Stimulated activated CD4-positive, alpha-beta T cell treated with anti-CD3 and anti-CD28 coated beads, Interleukin-1b, Interleukin-23, amount 100 ng/mL, for 24 hours (primary cell): ENCODE results near the gene CTDSP2.
"Not testable (repeated sequence)": the region's sequence is repeated elsewhere in the genome, so short reads cannot be mapped to it uniquely, and the experiment has no call there.

Experiments
- DNase-seq, 4 experiments: peaks; one replicate each; pipeline ENCODE4 v3.0.0-alpha.2; 2020; ENCODE audit warnings: low read depth in 4 of 4, low spot score in 1 of 4

Gene CTDSP2, protein sequence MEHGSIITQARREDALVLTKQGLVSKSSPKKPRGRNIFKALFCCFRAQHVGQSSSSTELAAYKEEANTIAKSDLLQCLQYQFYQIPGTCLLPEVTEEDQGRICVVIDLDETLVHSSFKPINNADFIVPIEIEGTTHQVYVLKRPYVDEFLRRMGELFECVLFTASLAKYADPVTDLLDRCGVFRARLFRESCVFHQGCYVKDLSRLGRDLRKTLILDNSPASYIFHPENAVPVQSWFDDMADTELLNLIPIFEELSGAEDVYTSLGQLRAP

DNA sequence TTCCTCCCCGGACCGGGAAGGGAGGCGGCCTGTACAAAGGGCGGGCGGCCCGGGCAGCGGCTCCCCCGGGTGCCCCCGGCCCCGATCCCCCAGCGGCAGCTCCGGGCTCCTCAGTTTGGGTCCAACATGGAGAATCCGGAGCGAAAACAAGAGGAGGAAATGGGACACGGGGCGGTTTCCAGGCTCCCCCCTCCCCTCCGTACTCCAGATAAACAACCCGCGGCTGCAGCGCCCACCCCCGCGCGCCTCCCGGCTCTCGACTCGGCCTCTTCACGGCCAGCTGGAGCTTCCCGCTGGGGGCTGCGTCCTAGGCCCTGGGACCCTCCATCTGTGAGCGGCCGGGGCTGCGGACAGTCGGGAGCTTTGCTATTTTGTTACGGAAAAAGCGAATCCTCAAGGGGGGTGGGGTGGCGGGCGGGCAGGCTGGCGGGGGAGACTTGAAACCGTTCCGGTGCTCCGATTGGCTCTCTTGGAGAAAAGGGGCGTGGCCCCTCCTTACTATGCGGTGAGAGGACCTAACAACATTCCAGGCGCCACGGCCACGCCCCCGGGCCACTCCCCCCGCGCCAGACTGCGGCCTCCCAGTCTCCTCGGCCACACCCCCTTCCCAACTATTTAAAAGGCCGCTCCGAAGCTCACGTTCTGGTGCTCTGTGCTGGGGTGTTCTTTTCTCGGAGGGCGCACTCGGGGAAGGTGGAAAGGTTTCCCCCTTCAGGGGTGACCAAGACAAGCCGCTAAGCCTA, at the start of gene CTDSP2:
Gene CTDSP2, minus strand, starts transcription at position 153 of the 743 bp plus-strand sequence. CDS start 294 bp downstream, outside the sequence.
- DNase-seq = peak; percentile 69 to 96 (median 80)

DNA sequence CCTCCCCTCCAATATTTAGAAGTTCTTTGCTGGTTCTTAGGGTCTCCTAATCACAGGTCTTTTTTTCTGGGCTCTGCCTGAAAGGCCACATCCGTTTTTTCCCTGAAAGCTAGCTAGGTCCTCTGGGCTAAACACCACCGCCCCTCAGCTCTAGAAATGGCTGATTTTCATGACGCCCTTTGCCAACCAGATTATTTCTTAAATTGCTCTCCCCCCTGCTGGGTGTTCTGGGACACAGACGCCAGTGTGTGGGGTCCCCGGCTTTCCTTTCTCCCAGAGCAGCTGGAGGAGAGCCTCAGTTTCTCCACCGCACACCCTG, 49.5 kb upstream of the CTDSP2 start:
- no peak for DNase-seq

DNA sequence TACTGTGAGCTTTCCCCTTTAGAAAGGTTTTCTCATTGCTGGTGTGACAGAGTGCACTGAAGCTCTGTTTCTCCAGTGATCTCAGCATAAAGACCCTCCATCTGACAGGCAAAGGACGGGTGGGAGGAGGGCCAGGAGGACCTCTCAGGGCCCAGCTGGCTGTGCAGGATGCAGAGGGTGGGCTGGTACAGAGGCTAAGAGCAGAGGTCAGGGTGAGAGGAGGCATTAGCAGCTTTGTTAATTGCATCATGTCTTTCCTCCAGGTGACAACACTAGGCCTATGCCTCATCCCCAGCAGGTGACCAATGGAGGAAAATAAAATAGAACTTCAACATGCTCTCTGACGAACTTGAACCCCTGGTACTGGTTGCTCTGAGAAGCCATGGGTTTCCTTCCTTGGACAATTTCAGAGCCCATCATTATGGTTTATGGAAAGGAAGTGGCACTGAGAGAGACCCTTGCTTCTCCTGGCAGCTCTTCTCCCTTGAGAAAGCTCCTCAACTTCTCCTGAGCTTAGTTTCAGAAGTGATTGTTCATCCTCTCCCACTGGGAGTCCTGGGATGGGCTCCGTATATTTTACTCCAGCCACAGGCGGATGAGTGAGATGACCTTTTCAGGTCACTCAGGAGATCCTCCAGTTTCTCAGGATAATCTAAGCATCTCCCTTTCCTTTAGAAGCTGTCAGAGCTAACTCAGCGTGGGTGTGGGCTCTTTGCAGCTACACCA, 49.0 kb upstream of the CTDSP2 start:
- DNase-seq = no peak

DNA sequence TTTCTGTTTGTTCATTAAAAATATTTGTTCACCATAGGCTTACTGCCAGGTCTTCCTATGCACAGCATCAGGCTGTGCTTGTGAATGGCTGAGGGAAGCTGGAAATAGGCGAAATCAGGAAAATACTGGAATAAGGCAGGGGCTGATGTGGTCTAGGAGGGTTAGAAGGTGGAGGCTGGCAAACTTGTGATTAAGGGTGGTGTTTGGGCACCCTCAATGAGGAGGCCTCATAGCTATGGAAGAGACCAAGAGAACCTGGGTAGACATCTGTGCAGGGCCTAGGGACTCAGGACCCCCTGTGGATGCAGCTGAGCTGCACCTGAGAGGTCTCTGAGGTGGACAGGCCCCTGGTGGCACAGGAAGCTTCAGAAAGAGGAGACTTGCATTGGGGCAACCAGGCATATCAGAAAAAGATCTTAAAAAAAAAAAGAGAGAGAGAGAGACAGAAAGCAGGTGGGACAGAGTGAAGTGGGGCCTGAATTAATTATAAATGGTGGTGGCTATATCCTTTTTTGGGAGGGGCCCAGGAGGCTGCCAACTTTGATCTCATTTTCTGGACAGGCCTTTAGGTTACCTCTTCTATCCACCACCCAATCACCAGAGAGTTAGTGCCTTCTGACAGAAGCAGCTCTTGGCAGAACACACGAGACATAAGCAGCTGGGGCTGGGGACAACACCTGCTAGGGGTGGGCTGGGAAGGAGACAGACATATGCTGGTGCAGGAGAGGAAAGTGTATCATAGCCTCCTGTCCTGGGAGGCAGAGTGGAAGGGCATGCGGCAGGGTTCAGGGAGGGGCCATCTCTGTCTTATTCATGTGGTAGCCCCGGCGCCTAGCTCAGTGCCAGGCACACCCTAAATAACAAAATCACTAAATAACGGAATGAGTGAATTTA, 48.1 kb upstream of the CTDSP2 start:
- no peak for DNase-seq

DNA sequence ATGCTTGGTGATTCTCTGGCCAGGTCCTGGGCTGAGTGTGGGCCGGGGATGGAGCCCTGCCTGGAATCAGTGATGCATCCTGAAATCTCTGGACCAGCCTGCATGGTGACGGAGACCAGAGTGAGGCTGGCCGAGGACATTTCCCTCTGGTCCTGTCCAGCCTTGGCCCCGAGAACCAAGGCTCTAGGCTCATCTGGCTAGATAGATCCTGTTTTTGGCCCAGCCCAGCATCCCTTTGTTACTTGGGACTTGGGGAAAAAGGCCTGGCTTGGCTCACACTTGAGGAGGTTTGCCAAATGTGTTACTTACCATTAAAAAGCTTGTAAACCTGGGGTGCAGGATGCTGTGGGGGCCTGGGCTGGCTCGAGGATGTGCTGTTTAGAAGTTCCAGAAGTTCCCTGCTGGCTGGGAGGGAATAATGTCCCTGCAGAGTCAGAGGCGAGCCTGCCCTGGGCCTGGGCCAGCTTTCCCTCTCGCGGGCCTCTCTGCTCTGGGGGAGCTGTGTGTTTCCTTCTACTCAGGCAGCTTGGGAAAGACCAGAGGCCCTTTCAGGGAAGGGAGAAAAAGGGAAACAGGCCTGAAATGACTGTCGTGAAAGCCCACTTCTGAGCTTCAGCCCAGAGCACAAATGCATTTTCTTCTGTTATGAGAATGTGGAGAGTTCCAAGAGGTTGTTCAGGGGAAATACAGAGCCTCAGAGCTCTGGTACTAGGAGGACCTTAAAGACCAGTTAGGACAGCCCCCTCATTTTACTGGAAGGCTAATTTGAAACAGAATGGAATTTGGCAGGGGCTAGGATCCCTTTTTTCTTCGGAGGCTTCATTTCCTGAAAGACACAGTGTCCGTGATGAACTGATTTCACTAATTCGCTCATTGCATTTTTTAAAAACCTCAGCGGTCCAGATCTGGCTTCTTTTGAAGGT, 47.2 kb upstream of the CTDSP2 start:
- no peak for DNase-seq

DNA sequence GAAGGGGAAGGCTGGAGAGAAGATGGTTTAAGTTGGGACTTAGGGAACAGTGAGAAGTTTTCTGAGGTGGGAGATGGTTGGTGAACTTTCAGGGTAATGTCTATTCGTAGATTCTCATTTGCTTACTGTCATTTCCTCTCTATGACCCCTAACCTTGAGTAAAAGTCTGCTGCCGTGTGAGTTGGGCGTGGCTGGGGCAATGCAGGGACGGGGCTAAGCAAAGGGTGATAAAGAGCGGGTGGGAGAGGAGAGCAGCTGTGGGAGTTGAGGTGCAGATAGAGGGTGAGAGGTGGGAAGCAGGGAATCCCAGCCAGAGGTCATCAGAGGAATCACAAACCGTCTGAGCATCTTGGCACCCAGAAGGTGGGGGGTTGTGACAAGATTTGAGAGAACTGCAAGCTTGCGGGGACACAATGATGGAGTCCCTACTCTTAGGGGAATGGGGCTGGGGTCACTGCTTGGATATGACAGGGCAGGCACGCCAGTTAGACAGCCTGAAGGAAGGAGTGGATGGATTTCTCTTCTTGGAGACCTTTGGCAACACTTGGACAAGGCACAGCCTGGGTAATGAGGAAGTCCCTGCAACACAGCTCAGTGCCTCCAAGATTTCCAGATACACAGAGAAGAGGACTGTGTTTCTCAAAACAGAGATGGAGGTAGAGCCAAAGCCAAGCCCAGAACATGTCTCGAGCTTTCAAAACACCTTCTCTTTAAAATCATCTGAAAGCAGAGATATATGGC, 45.9 kb upstream of the CTDSP2 start:
- no peak for DNase-seq

DNA sequence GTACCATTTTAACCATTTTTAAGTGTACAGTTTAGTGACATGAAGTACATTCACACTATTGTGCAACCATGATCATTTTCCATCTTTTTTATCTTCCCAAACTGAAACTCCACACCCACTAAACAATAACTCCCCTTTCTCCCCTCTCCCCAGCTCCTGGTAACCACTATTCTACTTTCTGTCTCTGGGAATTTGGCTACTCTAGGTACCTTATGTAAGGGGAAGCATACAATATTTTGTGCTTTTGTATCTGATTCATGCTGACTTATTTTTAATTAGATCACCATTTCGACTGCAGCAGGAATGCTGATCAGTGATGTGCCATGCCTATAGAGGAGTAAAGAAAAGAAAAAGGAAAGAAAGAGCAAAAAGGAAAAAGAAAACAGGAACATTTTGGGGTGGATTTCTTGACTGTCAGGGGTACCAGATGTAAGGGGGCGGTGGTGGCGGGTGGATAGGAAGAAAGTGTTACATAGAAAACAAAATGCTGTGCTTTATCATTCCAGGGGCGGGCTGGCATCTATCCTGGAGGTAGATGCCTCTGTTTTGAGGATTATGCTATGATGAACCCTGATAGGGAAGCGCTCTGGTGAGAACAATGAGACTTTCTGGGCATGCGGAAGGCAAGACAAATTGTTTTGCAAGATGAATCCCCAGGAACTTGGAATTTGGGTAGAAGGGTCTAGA, 45.2 kb upstream of the CTDSP2 start:
- no peak for DNase-seq

DNA sequence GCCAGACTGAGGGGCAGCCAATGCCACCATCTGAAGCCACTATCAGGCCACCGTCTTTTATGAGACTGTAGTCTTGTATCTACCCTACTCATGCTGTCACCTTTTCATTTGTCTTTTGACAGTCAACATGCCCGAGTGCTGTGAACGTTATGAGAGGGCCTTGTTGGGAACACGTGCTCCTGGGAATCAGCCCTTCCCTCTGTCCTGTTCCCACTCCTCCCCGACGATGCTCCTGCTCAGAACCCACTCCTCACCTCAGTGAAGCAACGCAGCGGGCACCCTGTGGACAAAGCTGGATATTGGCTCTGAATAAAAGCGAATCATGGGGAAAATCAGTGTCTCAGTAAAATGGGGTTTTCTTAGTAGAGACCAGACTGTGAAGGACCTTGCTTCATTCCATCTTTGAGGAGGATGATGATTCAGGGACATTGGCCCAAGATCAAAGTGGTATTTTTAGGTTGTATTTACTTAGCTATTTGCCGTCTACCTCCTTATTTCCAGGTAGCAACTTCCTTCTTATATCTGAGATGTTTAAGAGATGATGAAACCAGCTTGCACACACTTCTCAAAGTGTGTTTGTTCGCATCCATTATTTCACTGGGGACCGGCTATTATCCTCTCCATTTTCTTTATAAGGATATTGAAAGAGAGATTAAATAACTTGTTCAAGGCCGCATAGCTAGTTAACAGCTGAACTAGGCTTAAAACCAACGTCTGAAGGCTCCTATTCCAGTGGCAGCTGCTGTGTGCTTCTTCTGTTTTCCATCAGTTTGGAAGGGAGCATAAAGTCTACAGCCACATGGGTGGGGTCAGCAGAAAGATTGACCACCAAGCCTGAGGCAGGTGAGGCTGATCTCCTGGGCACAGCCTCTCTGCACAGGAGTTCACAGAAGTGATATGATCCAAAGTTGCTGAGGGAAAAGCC, 43.9 kb upstream of the CTDSP2 start:
- no peak for DNase-seq

DNA sequence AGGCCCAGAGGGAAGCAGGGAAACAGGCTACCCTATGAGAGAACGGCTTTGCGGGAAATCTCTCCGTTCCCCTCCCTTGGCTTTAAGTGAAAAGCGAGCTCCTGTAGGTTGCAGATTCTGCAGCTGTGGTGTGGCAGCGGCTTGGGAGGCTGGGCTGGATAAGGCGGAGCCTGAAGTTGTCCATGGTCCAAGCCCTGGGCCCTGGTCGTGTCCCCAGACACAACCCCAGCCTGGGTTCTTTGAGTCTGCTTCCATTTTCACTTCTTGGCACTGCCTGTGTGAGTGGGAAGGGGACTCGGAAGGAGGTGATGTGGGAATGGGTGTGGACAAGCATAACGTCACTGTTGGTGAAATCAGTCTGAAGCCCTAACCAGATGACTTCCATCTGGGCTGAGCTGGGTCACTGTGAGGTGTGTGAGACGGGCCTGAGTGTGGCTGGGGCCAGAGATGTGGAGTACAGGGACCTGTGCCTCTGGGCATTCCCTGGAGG, 43.0 kb upstream of the CTDSP2 start:
- DNase-seq = no peak

DNA sequence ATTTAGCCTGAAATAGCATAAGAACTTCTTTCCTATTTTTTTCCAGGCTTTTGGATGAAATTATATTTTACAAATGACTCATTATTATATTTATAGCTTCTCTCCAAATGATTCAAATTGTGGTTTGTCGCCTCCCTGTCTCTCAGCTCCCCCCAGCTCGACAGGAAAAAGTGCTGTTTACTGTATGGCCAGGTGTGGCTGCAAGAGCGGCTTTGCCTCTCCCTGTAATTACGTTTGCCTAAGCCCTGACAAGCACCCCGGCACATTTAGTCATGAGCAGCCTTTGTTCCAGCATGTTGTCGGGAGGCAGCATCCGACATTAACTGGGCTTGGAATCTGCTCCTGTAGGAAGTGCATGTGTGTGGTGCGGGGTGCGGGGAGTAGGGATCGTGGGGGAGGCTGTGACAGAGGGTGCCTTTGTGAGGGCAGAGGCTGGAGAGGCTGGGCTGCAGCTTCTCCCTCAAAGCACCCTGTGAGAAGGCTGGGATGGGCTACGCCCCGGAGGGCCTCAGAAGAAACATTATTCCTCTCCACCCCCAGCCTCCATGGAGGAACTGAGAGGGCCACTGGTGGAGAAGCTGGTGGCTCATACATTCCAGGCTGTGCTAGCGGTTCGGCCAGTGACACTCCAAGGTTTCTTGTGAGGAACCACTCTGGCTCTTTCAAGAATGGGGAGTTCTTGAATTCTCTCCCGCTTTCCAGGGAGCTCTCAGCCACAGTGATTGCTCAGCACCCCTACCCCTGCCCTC, 42.1 kb upstream of the CTDSP2 start:
- no peak for DNase-seq

DNA sequence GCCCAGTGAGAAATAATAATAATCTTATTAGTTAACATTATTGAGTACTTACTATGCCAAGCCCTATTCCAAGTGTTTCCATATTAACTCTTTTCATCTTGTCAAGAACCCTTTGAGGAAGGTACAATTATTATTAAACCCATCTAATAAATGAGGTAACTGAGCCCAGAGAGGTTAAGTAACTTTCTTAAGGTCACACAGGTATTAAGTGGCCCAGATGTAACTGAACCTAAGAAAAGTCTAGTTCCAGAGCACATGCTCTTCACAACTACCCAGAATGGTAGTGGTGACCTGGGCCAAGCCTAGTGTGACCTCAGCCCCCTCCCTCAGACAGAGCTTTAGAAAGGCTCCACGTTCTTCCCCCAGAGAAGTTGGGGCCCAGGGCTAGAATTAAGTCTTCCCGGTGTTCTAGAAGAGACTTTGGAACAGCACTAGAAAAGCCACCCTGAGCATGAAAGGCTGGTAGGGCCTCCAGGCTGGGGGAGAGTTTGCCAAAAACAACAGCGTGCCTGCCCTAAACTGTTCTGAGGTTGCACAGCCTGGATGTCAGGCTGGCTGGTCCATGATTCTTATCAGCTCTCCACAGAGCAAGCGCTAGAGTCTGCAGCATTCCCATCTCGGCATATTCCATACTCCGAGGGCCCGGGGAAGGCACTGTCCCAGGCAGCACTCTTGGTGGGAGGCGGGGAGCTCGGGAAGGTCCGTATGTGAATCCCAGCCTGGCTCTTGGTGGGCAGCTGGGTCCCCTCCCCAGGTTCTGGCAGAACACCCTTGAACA, 41.3 kb upstream of the CTDSP2 start:
- DNase-seq = no peak

DNA sequence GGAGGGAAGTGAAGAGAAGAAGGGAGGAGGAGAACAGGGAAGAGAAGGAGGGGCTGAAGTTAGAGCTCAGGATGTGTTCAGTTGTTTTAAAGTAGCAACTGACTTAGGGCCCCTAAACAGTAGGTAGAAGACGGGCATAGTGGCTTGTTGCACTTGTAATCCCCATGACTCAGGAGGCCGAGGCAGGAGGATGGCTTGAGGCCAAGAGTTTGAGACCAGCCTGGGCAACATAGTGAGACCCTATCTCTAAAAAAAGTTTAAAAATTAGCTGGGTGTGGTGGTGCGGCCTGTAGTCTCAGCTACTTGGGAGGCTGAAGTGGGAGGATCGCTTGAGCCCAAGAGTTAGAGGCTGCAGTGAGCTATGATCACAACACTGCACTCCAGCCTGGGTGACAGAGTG, 40.4 kb upstream of the CTDSP2 start:
- DNase-seq = not testable (repeated sequence)

DNA sequence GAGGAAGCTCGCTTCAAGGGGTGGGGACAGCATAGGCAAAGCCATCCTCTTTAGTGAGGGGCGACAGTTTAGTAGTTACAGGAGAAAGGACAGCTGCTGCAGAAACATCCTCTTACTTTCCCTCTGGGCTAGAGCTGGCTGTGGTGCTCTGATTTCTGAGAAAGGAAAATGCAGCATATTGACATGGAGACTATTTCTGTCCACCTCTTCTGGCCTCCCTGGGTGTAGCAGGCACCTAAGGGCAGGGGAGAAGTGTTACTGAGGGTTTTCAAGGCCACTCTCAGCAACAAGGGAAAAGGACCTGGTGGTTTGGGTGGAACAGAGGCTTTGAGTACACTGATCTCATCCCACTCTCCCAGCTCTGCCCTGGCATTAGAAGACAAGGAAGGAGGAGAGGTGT, 40.0 kb upstream of the CTDSP2 start:
- no peak for DNase-seq

DNA sequence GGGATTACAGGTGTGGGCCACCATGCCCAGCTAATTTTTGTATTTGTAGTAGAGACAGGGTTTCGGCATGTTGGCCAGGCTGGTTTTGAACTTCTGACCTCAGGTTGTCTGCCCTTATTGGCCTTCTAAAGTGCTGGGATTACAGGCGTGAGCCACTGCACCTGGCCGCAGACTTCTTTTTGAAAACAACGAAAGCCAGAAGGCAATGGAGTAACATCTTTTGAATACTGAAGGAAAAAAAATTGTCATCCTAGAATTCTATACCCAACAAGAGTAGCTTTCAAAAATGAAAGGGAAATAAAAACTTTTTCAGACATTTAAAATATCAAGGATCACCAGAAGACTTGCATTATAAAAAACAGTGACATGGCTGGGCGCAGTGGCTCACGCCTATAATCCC, 38.7 kb upstream of the CTDSP2 start:
- no peak for DNase-seq

DNA sequence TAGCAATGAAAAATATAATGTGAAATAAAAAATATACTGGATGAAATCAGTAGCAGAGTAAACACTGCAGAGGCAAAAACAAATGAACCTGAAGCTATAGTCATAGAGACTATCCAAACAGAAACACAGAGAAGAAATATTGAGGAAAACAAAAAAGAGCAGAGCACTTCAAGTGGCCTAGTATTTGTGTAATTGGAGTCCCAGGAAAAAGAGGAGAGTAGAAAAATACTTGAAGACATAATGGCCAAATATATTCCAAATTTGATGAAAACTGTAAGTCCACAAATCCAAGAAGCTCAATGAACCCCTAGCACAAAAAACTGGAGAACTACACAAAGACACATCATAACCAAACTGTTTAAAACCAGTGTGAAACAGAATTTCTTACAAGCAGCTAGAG, 37.2 kb upstream of the CTDSP2 start:
- DNase-seq = no peak

DNA sequence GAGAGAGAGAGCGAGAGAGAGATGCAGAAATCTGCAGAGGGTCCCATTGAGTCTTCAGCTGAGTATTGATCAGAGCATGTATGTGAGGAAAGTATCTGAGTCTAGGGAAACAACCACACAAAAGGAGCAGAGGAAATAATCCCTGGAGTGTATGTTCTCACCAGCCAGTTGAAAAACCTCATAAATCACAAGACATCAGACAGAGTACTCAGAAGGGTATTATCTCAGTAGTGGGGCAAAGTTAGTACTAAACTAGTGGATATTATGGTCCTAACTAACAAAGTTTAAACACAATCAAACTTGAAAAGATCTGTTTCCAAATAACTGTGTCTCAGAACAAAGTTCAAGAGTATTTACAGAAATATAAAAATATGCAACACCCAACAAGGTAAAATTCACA, 36.5 kb upstream of the CTDSP2 start:
- no peak for DNase-seq
